ENCODE data around the gene SIAH3. TPM values are rescaled to one million over a fixed set of nuclear protein-coding genes. Genes with fewer than 3 reads are reported as not detected.

The SIAH3 gene
- total RNA-seq, 1 experiment from 2014 or later, result not detected

GRCh38 chr13:45838171-45838745 is 13.3 kb downstream of the SIAH3 start:
- TF ChIP-seq EZH2phosphoT487 (IDR thresholded peaks at IDR 0.05; ENCODE audit: borderline replicate concordance, low read length) (no peak), EZH2 (IDR thresholded peaks at IDR 0.05; ENCODE audit: low read length, unreplicated experiment) (no peak), CTCF (conservative IDR thresholded peaks at IDR 0.05; ENCODE audit: low read depth, low read length) (no peak)
- no peaks in the 10 kb centered on the region for H4K20me1 ChIP-seq (ENCODE audit: low read length)
- intact Hi-C loops (cut with micrococcal nuclease), result no loop called here
- H3K79me2 ChIP-seq (ENCODE audit: low read length), result no peaks in the 10 kb centered on the region
- no peak overlapping the region for H3K27ac ChIP-seq (ENCODE audit: low read length)
- peaks cover 8% of the 10 kb centered on the region for H3K27me3 ChIP-seq (ENCODE audit: low read length)
- BruUV-seq (replicated peaks), result no TSS peak
- ATAC-seq (no peak), DNase-seq (no peak)
- H3K4me2 ChIP-seq (ENCODE audit: low read length), result no peak overlapping the region
- H2AFZ ChIP-seq (ENCODE audit: low read length), result no peak overlapping the region
- H3K9me2 ChIP-seq (replicated peaks; ENCODE audit: low read length), result no peaks in the 10 kb centered on the region
- no peak overlapping the region for H3K9ac ChIP-seq (ENCODE audit: low read length)
- no peak overlapping the region for H3K4me3 ChIP-seq (ENCODE audit: low read length)
- ChIA-PET CTCF (no interaction called here), POLR2A (ENCODE audit: unreplicated experiment) (no interaction called here)
- H3F3A ChIP-seq (ENCODE audit: low read length, unreplicated experiment), result no peaks in the 10 kb centered on the region
- no peaks in the 10 kb centered on the region for H3K36me3 ChIP-seq (ENCODE audit: low read depth, low read length)
- no peaks in the 10 kb centered on the region for H3K9me3 ChIP-seq (ENCODE audit: low read length)
- H3K4me1 ChIP-seq (ENCODE audit: insufficient read depth, low read length), result peaks cover 4% of the 10 kb centered on the region; the same call in 1 of the 2 replicates

- CTCF ChIA-PET, result interaction anchor here (0.6 kb wide), 1 partner anchor 19 kb away, joined by 3 read pairs; no protein-coding TSS in a partner anchor
- H3K27ac ChIP-seq (ENCODE audit: low read length), result no peak overlapping the region
- BruUV-seq (replicated peaks), result no TSS peak
- no peak overlapping the region for H3K4me3 ChIP-seq (ENCODE audit: low read length)
- TF ChIP-seq EZH2 (IDR thresholded peaks at IDR 0.05; ENCODE audit: low read length, unreplicated experiment), result no peak
- no peak for TF ChIP-seq EZH2phosphoT487 (IDR thresholded peaks at IDR 0.05; ENCODE audit: borderline replicate concordance, low read length)
- TF ChIP-seq CTCF (conservative IDR thresholded peaks at IDR 0.05; ENCODE audit: low read depth, low read length), result no peak
- no peaks in the 10 kb centered on the region for H4K20me1 ChIP-seq (ENCODE audit: low read length)
- H3K79me2 ChIP-seq (ENCODE audit: low read length), result no peaks in the 10 kb centered on the region
- DNase-seq (no peak), ATAC-seq (no peak)
- H3K9ac ChIP-seq (ENCODE audit: low read length), result no peak overlapping the region
- peaks cover 4% of the 10 kb centered on the region; the same call in 1 of the 2 replicates for H3K4me1 ChIP-seq (ENCODE audit: insufficient read depth, low read length)
- no peaks in the 10 kb centered on the region for H3K36me3 ChIP-seq (ENCODE audit: low read depth, low read length)
- H3K27me3 ChIP-seq (ENCODE audit: low read length), result no peaks in the 10 kb centered on the region
- intact Hi-C loops (cut with micrococcal nuclease), result no loop called here
- H3F3A ChIP-seq (ENCODE audit: low read length, unreplicated experiment), result no peaks in the 10 kb centered on the region
- POLR2A ChIA-PET (ENCODE audit: unreplicated experiment), result no interaction called here
- H2AFZ ChIP-seq (ENCODE audit: low read length), result no peak overlapping the region
- no peaks in the 10 kb centered on the region for H3K9me3 ChIP-seq (ENCODE audit: low read length)
- H3K4me2 ChIP-seq (ENCODE audit: low read length), result no peak overlapping the region
- no peaks in the 10 kb centered on the region for H3K9me2 ChIP-seq (replicated peaks; ENCODE audit: low read length)
Measured at GRCh38 chr13:45837111-45837510, 14.4 kb downstream of the SIAH3 start.

- Histone ChIP-seq H3K27ac (ENCODE audit: low read length) (no peak overlapping the region), H3K9me3 (ENCODE audit: low read length) (no peaks in the 10 kb centered on the region), H3K4me2 (ENCODE audit: low read length) (no peak overlapping the region), H3K9ac (ENCODE audit: low read length) (no peak overlapping the region), H3F3A (ENCODE audit: low read length, unreplicated experiment) (no peaks in the 10 kb centered on the region), H3K4me3 (ENCODE audit: low read length) (no peak overlapping the region), H2AFZ (ENCODE audit: low read length) (no peak overlapping the region), H3K9me2 (replicated peaks; ENCODE audit: low read length) (no peaks in the 10 kb centered on the region), H3K36me3 (ENCODE audit: low read depth, low read length) (no peaks in the 10 kb centered on the region), H3K27me3 (ENCODE audit: low read length) (no peaks in the 10 kb centered on the region), H4K20me1 (ENCODE audit: low read length) (no peaks in the 10 kb centered on the region), H3K4me1 (ENCODE audit: insufficient read depth, low read length) (peaks cover 4% of the 10 kb centered on the region; the same call in 1 of the 2 replicates), H3K79me2 (ENCODE audit: low read length) (no peaks in the 10 kb centered on the region)
- CTCF ChIA-PET, result no interaction called here
- BruUV-seq (replicated peaks), result no TSS peak
- intact Hi-C loops (cut with micrococcal nuclease), result no loop called here
- ATAC-seq, result no peak
- no peak for DNase-seq
- no peak for TF ChIP-seq EZH2phosphoT487 (IDR thresholded peaks at IDR 0.05; ENCODE audit: borderline replicate concordance, low read length)
- no peak for TF ChIP-seq CTCF (conservative IDR thresholded peaks at IDR 0.05; ENCODE audit: low read depth, low read length)
- TF ChIP-seq EZH2 (IDR thresholded peaks at IDR 0.05; ENCODE audit: low read length, unreplicated experiment), result no peak
- POLR2A ChIA-PET (ENCODE audit: unreplicated experiment), result no interaction called here
Measured at GRCh38 chr13:45834411-45834994, 17.1 kb downstream of the SIAH3 start.

Measured in PC-3 (cell line).